CD4-positive, alpha-beta T cell treated with Interleukin-1 beta for 1 hour (primary cell): ENCODE results near the gene C1QTNF9.
"Not testable (repeated sequence)": the region's sequence is repeated elsewhere in the genome, so short reads cannot be mapped to it uniquely, and the experiment has no call there.

Experiments used
- DNase-seq, 2 donors: peaks; one replicate each; pipeline ENCODE4 v3.0.0-alpha.2; 2020 to 2022

The C1QTNF9 gene

GRCh38 chr13:24371273-24371672 is 61.9 kb downstream of the C1QTNF9 start:
- not testable (repeated sequence) for DNase-seq
